ENCODE measurements around the gene ADGRD1. TPM values are rescaled to one million over a fixed set of nuclear protein-coding genes. Genes with fewer than 3 reads are reported as not detected.
"Not testable (repeated sequence)": the region's sequence is repeated elsewhere in the genome, so short reads cannot be mapped to it uniquely, and the experiment has no call there.

Gene ADGRD1
- polyA plus RNA-seq, 1 donor, result 9.3 TPM

- DNase-seq, result no peak
Observed at GRCh38 chr12:131123817-131124216, 170.1 kb downstream of the ADGRD1 start.

- DNase-seq, result no peak
Observed at GRCh38 chr12:131124487-131125280, 171.0 kb downstream of the ADGRD1 start.

GRCh38 chr12:131126662-131127173 lies 173.0 kb downstream of the ADGRD1 start:
- DNase-seq, result no peak

GRCh38 chr12:131128556-131128955 lies 174.8 kb downstream of the ADGRD1 start:
- DNase-seq, result no peak

GRCh38 chr12:131128966-131129619 lies 175.4 kb downstream of the ADGRD1 start:
- DNase-seq, result not testable (repeated sequence)

GRCh38 chr12:131129839-131130238 lies 176.1 kb downstream of the ADGRD1 start:
- DNase-seq, result no peak

- no peak for DNase-seq
Observed at GRCh38 chr12:131130311-131130911, 176.7 kb downstream of the ADGRD1 start.

GRCh38 chr12:131131077-131131807 lies 177.5 kb downstream of the ADGRD1 start:
- no peak for DNase-seq

- DNase-seq, result no peak
Observed at GRCh38 chr12:131131808-131132117, 178.1 kb downstream of the ADGRD1 start.

- peak; percentile 77 for DNase-seq
Observed at GRCh38 chr12:131132118-131132892, 178.6 kb downstream of the ADGRD1 start.

- DNase-seq, result no peak
Observed at GRCh38 chr12:131133015-131133905, 179.6 kb downstream of the ADGRD1 start.

- no peak for DNase-seq
Observed at GRCh38 chr12:131133994-131134393, 180.3 kb downstream of the ADGRD1 start.

GRCh38 chr12:131134523-131135310 lies 181.0 kb downstream of the ADGRD1 start:
- no peak for DNase-seq

- no peak for DNase-seq
Observed at GRCh38 chr12:131135311-131135785, 181.6 kb downstream of the ADGRD1 start.

- no peak for DNase-seq
Observed at GRCh38 chr12:131135786-131136538, 182.3 kb downstream of the ADGRD1 start.

GRCh38 chr12:131136539-131136872 lies 182.8 kb downstream of the ADGRD1 start:
- no peak for DNase-seq

GRCh38 chr12:131137009-131137835 lies 183.5 kb downstream of the ADGRD1 start:
- DNase-seq, result no peak

Measured in hindlimb muscle (tissue), 1 donor.